Fibroblast of mammary gland (primary cell): ENCODE measurements around the gene FBRSL1.

Experiments
- DNase-seq: peaks from one replicate; pipeline ENCODE4 v3.0.0-alpha.2; 2010; ENCODE audit warnings: low read depth
- H3K4me3 ChIP-seq: 2 replicates; pipeline ENCODE4 v1.5.1; 2011; ENCODE audit warnings: low read depth, mild to moderate bottlenecking, low read length, moderate library complexity; ENCODE audit not compliant: control insufficient read depth
- TF ChIP-seq, protein P1 (sequence below): conservative IDR thresholded peaks from 2 replicates; pipeline ENCODE4 v1.5.1; 2011; ENCODE audit warnings: low read depth, low read length, inconsistent platforms; ENCODE audit not compliant: control insufficient read depth, insufficient read depth

Gene FBRSL1

DNA sequence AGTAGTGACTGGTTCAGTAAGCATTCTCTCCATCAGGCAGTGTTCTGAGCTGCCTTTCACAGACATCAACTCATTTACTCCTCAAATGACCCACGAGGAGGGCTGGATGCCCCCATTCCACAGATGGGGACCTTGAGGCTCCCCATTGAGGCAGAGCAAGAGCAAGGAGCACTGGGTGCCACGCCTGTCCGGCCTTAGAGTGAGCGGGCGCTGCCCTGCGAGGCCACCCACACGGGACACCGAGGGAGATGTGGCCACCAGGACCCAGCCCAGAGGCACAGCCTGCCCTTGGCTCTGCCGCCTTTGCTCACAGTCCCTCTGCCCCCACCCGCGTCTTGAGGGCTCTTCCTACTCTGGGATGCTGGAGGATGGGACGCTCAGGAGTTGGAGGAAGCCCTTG lies 3.0 kb downstream of the FBRSL1 start:
- TF ChIP-seq, protein P1, sequence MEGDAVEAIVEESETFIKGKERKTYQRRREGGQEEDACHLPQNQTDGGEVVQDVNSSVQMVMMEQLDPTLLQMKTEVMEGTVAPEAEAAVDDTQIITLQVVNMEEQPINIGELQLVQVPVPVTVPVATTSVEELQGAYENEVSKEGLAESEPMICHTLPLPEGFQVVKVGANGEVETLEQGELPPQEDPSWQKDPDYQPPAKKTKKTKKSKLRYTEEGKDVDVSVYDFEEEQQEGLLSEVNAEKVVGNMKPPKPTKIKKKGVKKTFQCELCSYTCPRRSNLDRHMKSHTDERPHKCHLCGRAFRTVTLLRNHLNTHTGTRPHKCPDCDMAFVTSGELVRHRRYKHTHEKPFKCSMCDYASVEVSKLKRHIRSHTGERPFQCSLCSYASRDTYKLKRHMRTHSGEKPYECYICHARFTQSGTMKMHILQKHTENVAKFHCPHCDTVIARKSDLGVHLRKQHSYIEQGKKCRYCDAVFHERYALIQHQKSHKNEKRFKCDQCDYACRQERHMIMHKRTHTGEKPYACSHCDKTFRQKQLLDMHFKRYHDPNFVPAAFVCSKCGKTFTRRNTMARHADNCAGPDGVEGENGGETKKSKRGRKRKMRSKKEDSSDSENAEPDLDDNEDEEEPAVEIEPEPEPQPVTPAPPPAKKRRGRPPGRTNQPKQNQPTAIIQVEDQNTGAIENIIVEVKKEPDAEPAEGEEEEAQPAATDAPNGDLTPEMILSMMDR: no peak
- no peak overlapping the region for H3K4me3 ChIP-seq
- DNase-seq: no peak

DNA sequence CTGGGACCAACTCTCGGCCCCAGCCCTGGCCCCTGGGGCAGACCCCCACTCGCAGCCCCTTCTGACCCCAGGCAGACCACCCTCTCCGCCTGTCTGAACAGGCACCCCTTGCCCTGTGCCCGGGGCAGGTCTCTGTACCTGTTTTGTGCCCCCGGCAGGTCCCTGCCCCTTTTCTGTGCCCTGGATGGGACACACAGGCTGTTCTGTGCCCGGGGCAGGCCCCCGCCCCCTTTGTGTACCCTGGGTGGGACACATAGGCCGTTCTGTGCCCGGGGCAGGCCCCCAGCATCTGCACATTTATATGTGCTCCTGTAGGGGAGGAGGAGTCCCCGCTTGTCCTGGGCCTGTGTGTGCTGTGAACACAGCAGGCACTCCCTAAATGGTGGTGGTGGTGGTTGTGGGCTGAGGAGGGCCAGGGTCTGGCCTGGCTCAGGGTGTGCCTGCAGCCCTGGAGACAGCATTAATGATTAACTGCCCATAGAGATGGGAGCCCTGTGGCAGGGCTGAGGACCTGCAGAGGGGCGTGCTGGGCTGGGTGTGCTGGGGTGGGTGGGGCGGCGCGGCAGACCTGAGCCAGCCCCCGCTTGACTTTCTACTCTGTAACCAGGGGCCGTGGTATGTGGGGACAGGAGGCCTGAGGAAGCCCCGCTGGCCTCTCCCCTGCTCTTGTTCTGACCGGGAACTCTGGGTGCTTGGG lies 3.7 kb downstream of the FBRSL1 start:
- no peak for DNase-seq
- TF ChIP-seq, protein P1: no peak
- H3K4me3 ChIP-seq: no peak overlapping the region

DNA sequence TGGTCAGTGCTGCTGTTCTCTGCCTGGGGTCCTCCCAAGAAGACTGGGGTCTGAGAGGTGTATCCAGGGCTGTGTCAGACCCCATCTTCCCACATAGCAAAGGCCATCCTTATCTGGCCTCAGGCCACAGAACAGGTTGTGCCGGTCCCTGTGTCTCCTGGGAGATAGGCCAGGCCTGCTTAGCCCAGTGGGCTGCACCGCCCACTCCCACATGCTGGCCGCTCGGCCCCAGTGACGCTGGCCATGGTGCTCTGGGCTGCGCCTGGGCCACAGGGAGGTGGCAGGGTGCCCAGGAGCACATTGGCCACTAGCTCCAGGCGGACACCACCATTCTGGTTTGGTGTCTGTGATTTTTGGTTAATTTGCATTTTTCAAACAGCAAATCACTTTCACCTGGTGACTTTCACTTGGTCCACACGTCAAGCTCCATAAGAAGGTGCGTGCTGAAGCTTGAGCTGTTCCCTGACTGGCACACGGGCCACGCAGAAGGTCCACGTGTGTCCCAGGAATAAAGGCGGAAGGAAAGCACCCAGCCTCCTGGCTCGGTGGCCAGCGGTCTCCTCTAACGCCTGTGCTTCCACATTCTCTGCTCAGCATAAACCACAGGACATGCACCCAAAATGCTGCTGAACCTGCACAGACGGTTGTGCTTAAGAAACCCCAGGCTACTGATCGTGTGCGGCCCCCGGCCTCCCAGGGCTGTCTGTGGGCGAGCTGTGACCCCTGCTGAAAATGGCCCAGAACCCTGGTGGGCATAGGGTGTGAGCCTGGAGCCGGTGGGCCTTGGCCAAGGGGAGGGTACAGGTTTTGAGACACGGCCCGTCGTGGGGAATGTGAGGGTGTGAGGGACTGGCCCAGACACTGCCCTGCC lies 4.6 kb downstream of the FBRSL1 start:
- TF ChIP-seq, protein P1: no peak
- no peak for DNase-seq
- H3K4me3 ChIP-seq: no peak overlapping the region

DNA sequence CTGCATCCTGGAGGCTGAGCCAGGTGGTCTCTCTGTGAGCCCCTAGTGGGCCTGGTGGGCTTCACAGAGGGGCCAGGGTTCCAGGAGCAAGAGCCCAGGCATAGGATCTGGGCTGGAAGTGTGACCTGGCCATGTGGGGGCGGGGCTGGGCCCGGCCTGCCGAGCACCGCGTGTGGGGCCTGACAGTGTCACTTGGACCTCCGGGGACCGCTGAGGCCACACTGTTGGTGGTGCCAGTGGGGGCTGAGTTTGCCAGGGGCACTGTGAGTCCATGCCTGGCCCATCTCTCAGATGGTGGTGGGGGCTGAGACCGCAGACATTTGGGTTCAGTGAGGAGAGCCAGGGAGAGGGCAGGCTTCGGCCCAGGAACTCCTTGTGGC lies 5.2 kb downstream of the FBRSL1 start:
- TF ChIP-seq, protein P1: no peak
- no peak overlapping the region for H3K4me3 ChIP-seq
- DNase-seq: no peak

DNA sequence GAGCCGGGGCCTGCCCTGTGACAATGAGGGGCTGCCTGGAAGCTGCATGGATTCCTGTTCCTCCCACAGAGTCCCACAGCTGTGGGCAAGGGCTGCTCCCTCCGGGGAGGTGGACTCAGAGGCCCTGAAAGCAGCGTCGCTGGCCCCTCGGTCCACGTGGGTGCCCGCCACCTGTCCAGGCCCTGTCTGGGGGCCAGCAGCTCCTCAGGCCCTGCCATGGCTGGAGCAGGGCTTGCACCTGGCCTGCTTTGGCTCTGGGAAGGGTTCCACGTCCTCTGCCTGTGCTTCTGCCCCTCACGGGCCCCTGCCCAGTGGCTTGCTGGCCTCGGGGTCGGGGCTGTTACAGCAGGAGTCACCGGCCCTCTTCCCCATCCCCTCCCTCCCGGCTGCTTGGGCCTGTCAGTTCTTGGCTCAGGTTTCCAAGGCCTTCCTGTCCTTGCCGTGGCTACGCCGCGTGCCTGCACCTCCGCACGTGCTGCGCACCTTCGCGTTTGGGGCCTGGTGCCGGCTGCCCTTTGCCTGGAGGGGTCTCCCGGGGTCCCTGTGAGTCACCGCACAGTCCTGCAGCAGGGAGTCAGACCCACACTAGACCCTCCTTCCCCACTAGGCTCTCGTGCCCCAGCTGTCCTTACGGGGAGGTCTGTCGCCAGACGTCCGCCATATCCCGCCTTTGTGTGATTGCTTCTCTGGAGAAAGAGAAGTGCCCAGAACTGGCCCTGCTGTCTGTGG lies 5.8 kb downstream of the FBRSL1 start:
- H3K4me3 ChIP-seq: no peak overlapping the region
- TF ChIP-seq, protein P1: no peak

DNA sequence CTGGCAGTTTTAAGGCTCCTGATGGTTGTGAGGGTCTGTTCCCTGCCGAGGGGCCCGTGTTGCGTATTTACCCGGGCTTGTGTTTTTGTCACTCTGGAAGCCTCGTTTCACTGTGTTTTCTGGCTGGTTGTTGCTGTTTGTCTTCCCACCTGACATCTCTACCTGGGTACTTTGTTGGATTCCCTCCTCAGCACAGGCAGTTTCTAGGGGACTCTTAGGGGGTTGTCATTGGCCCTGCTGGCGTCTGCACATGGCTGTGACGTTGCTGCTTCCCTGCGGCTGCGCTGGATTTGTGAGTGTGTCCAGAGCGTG lies 6.4 kb downstream of the FBRSL1 start:
- TF ChIP-seq, protein P1: no peak
- no peak for DNase-seq

More for the DNA sequence above, 5.8 kb downstream of the FBRSL1 start:
- no peak for DNase-seq

More for the DNA sequence above, 6.4 kb downstream of the FBRSL1 start:
- H3K4me3 ChIP-seq: no peak overlapping the region
